ENCODE results near the gene KRT36. TPM values are rescaled to one million over a fixed set of nuclear protein-coding genes. Genes with fewer than 3 reads are reported as not detected.

The KRT36 gene
- total and polyA plus RNA-seq, 2 of the 8 experiments (the other 6 are each of a cell fraction or from before 2014, with no cell fraction given) = not detected

DNA sequence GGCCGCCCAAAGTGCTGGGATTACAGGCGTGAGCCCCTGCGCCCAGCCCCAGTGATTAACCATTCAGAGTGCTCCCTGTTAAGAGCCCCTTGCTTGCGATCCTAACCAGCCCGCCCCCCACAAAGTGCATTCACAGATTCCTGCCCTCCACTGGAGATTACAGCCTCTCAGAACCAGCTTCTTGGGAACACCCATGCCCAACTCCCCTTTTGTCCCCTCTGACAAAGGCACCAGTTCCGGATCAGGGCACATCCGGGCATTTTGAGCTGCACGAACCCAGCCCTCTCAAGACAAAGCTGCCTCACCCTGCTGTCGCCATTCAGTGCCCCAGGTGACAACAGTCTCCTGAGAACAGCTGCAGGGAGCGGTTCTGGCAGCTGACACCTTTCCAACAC is 39.2 kb upstream of the KRT36 start (continued):
- TF ChIP-seq, protein P1, sequence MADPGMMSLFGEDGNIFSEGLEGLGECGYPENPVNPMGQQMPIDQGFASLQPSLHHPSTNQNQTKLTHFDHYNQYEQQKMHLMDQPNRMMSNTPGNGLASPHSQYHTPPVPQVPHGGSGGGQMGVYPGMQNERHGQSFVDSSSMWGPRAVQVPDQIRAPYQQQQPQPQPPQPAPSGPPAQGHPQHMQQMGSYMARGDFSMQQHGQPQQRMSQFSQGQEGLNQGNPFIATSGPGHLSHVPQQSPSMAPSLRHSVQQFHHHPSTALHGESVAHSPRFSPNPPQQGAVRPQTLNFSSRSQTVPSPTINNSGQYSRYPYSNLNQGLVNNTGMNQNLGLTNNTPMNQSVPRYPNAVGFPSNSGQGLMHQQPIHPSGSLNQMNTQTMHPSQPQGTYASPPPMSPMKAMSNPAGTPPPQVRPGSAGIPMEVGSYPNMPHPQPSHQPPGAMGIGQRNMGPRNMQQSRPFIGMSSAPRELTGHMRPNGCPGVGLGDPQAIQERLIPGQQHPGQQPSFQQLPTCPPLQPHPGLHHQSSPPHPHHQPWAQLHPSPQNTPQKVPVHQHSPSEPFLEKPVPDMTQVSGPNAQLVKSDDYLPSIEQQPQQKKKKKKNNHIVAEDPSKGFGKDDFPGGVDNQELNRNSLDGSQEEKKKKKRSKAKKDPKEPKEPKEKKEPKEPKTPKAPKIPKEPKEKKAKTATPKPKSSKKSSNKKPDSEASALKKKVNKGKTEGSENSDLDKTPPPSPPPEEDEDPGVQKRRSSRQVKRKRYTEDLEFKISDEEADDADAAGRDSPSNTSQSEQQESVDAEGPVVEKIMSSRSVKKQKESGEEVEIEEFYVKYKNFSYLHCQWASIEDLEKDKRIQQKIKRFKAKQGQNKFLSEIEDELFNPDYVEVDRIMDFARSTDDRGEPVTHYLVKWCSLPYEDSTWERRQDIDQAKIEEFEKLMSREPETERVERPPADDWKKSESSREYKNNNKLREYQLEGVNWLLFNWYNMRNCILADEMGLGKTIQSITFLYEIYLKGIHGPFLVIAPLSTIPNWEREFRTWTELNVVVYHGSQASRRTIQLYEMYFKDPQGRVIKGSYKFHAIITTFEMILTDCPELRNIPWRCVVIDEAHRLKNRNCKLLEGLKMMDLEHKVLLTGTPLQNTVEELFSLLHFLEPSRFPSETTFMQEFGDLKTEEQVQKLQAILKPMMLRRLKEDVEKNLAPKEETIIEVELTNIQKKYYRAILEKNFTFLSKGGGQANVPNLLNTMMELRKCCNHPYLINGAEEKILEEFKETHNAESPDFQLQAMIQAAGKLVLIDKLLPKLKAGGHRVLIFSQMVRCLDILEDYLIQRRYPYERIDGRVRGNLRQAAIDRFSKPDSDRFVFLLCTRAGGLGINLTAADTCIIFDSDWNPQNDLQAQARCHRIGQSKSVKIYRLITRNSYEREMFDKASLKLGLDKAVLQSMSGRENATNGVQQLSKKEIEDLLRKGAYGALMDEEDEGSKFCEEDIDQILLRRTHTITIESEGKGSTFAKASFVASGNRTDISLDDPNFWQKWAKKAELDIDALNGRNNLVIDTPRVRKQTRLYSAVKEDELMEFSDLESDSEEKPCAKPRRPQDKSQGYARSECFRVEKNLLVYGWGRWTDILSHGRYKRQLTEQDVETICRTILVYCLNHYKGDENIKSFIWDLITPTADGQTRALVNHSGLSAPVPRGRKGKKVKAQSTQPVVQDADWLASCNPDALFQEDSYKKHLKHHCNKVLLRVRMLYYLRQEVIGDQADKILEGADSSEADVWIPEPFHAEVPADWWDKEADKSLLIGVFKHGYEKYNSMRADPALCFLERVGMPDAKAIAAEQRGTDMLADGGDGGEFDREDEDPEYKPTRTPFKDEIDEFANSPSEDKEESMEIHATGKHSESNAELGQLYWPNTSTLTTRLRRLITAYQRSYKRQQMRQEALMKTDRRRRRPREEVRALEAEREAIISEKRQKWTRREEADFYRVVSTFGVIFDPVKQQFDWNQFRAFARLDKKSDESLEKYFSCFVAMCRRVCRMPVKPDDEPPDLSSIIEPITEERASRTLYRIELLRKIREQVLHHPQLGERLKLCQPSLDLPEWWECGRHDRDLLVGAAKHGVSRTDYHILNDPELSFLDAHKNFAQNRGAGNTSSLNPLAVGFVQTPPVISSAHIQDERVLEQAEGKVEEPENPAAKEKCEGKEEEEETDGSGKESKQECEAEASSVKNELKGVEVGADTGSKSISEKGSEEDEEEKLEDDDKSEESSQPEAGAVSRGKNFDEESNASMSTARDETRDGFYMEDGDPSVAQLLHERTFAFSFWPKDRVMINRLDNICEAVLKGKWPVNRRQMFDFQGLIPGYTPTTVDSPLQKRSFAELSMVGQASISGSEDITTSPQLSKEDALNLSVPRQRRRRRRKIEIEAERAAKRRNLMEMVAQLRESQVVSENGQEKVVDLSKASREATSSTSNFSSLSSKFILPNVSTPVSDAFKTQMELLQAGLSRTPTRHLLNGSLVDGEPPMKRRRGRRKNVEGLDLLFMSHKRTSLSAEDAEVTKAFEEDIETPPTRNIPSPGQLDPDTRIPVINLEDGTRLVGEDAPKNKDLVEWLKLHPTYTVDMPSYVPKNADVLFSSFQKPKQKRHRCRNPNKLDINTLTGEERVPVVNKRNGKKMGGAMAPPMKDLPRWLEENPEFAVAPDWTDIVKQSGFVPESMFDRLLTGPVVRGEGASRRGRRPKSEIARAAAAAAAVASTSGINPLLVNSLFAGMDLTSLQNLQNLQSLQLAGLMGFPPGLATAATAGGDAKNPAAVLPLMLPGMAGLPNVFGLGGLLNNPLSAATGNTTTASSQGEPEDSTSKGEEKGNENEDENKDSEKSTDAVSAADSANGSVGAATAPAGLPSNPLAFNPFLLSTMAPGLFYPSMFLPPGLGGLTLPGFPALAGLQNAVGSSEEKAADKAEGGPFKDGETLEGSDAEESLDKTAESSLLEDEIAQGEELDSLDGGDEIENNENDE (IDR thresholded peaks at IDR 0.05; ENCODE audit: insufficient replicate concordance, low read length) = no peak
- TF ChIP-seq YY1 (IDR thresholded peaks at IDR 0.05; ENCODE audit: low read depth, low read length) (no peak), RFX5 (IDR thresholded peaks at IDR 0.05; ENCODE audit: borderline replicate concordance, low read depth, low read length) (no peak), BRCA1 (IDR thresholded peaks at IDR 0.05; ENCODE audit: low read depth, low read length) (no peak), TAF7 (optimal IDR thresholded peaks at IDR 0.05; ENCODE audit: borderline replicate concordance, low read depth, low read length) (no peak), FOSL1 (IDR thresholded peaks at IDR 0.05; ENCODE audit: insufficient read depth, low read depth, low read length) (no peak), RBBP5 (IDR thresholded peaks at IDR 0.05; ENCODE audit: borderline replicate concordance, low read depth, low read length) (no peak), SUZ12 (IDR thresholded peaks at IDR 0.05; ENCODE audit: low read length) (no peak), BACH1 (IDR thresholded peaks at IDR 0.05; ENCODE audit: low read length) (no peak), SRF (IDR thresholded peaks at IDR 0.05; ENCODE audit: low read depth, low read length) (no peak), ASH2L (IDR thresholded peaks at IDR 0.05; ENCODE audit: low read length) (no peak)
- TF ChIP-seq, protein P2, sequence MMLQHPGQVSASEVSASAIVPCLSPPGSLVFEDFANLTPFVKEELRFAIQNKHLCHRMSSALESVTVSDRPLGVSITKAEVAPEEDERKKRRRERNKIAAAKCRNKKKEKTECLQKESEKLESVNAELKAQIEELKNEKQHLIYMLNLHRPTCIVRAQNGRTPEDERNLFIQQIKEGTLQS (IDR thresholded peaks at IDR 0.05; ENCODE audit: insufficient read depth, low read depth, low read length) = no peak
